ENCODE results near the gene TRAF7.

TRAF7 gene

DNA sequence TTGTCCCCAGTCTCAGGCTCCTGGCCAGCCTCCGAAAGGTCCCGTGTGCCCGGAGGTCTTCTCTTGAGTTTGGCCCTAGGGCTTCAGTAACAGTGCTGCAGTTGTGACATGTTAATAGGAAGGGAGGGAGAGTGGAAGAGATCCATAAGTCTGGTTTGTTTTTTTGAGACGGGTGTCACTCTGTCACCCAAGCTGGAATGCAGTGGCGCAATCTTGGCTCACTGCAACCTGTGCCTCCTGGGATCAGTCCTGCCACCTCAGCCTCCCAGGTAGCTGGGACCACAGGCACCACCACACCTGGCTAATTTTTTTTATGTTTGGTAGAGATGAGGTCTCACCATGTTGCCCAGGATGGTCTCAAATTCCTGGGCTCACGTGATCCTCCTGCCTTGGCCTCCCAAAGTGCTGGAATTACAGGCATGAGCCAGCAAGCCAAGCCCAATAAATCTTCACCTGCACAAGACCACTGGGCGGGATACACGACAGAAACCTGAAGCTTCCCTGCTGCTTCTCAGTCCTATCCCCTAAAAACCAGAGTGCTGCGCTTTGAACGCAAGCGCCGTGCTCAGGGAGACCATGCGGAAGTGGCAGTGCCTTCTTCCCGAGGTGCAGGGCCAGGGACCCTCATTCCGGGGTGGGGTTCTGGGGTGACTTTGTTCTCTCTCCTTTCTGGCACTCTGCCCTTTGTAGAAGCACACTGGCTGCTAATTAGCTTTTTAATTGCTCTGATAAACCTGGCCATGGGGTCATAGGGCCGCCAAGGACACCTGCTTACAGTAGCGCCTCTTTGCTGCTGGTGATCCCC is 10.9 kb downstream of the TRAF7 start:
- no peak for DNase-seq

DNA sequence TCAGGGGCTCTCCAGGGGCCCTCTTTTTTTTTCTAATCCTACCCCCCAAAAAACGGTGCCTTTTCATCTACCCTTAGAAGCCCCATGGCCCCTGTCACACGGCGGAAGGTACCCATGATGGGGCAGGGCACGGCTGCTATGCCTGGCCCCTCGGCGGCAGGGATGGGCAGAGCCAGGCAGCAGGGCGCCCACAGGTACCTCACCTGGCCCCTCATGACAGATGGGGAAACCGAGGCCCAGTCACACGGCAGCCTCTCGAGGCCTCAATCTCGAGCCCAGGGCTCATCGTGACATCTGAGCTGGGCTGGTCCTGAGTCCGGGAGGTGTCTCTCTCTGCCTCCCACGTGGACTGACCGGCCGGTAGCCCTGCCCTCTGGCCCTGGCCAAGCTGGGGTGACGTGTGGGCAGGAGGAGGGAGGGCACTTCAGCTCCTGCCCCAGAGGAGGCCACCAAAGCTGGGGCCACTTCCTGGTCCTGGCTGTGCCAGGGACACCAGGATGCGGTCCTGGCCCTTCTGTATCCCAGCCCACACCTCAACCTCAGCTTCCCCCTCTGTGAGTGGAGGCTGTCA is 11.6 kb downstream of the TRAF7 start:
- no peak for DNase-seq

DNA sequence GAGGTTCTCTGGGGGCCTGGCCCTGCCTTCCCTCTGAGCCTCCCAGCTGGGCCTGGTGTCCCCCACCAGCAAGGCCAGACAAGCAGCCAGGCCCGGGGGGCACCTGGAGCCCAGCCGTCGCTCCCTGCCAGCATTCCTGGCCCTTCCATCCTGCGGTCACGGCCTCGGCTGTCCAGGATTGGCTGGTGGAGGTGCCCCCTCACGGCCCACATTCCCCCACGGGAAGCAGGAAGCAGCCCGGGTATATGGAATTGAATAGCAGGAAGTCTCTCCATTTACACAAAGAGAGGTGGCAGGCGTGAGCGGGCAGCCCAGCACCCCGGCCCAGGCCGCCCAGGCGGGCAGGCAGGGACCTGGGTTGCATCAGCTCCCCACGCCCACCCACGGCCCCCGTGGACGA is 14.5 kb downstream of the TRAF7 start:
- DNase-seq, result no peak

DNA sequence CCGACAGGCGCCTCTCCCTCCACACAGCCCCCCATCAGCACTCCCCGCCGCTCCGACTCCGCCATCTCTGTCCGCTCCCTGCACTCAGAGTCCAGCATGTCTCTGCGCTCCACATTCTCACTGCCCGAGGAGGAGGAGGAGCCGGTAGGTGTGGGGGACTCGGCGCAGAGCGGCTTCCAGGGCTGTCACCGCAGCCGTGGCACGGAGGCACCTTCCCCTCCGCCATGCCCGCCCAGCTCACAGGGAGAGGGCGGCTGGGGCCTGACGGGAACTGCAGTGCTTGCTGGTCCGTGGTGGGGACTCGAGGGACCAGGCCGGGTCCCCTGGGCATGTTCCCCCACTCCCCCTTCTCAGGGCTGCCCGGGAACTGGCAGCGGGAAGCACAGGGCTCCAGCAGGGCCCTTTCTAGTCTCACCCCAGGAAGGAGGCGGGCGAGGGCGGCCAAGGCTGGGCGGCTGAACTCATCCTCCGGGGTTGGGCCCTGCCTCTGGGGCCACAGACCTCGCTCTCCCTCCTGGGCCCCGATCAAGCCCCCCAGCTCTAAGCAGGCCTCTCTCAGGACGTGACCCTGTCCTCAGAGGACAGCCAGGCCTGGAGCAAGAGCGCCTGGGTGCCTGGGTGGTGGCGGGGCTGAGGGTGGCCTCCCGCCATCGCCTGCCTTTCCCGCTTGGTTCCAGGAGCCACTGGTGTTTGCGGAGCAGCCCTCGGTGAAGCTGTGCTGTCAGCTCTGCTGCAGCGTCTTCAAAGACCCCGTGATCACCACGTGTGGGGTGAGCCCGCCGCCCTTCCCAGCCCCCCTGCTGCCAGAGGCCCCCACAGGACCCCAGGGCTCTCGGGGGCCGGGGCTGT is 15.2 kb downstream of the TRAF7 start:
- no peak for DNase-seq

DNA sequence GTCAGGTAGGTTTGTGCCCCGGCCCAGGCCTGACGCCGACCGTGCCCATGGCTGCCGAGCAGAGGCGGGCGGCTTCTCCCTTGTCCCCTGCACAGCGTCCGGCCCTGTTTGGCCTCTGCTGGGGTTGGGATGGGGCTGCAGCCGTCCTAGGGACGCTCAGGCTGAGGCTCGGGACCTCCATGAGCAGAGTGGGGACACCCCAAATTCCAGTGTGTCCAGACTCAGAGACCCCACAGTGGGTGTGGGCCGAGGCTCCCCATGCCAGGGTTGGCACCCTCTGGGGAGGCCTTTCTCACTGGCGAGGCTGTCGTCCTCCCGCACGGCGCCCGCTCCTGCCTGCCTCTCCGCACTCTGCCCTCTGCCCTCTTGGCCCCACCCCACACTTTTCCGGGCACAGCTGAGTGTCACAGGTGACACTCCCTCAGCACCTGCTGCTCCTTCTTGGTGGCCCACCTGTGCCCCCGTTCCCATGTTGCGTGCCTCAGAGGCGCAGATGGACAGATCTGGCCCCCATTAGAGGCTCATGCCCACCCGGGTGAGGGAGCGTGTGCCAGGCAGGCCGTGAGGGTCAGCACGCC is 16.1 kb downstream of the TRAF7 start:
- DNase-seq, result no peak

DNA sequence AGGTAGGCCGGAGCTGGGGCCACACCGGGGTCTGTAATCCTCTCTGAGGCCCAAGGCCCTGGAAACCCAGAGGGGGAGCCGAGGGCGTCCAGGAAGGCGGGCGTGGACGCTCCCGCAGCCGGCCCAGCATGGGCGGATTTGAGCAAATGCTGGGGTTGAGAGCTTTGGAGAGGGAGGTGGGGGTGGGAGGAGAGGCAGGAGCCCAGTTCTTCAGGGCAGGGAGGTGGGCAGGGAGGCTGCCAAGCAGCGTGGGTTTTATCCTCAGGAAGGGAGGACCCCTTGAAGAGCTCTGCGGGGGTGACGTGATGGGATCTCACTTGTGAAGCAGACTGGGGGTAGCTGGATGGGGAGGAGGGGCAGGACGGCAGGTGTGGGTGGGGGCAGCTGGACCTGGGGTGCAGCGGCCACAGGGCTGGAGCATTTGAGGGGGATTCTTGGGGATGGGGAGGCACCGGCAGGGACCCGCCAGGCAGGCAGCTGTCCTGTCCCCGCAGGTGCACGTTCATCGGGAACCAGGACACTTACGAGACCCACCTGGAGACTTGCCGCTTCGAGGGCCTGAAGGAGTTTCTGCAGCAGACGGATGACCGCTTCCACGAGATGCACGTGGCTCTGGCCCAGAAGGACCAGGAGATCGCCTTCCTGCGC is 17.2 kb downstream of the TRAF7 start:
- no peak for DNase-seq

DNA sequence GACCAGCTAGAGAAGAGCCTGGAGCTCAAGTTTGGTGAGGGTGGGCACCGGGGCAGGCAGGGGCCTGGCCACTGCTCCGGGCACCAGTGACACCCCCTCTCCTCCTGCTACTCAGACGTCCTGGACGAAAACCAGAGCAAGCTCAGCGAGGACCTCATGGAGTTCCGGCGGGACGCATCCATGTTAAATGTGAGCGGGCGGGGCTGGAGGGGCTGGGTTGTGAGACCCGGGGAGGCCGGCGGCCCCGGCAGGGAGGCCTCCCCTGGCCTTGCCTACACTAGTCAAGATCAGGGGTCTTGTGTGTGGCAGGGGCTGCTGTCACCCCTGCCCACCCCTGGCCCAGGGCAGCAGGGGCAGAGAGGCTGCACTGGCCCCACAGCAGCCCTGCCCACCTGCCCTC is 17.8 kb downstream of the TRAF7 start:
- DNase-seq, result no peak

DNA sequence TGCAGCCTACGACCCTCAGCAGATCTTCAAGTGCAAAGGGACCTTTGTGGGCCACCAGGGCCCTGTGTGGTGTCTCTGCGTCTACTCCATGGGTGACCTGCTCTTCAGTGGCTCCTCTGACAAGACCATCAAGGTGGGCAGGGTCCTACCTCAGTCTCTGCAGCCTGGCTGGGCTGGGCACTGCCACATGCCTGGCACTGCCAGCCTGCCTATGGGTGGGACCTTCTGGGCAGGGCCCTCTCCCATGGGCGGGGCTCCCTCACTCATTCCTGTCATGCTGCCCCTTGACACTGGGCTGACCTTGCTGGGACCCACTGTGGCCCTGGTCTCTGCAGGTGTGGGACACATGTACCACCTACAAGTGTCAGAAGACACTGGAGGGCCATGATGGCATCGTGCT is 18.3 kb downstream of the TRAF7 start:
- no peak for DNase-seq

DNA sequence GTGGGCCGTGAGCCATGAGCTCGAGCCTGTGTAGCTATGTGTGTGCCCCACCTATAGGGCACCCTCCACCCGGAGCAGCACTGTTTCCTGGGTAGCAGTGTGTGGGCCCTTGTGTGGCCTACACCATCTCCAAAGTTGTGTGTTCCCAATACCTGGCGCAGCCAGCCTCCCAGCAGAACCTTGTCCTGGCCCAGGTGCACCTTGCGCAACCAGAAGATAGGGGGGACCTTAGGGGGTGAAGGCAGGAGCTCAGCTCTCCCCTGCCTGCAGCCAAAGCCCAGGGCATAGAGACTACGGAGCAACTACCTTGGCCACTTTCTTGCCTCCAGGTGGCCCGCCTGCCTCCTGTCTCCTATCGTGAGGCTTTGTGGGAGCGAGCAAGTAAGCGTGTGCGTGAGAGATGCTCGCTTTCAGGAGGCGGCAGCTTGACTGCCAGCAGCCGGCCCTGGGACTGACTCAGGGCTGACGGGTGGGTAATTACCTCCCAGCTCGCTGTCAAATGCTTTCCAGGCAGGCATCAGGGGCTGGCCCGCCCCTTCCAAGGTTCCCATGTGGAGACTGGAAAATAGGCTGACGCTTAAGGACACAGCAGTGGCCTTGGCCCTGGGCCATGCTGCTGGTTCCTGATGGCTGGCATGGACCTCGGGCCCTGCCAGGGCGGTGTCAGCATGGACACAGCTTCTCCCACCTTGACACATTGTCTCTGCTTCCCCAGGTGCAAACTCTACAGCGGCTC is 19.0 kb downstream of the TRAF7 start:
- no peak for DNase-seq

DNA sequence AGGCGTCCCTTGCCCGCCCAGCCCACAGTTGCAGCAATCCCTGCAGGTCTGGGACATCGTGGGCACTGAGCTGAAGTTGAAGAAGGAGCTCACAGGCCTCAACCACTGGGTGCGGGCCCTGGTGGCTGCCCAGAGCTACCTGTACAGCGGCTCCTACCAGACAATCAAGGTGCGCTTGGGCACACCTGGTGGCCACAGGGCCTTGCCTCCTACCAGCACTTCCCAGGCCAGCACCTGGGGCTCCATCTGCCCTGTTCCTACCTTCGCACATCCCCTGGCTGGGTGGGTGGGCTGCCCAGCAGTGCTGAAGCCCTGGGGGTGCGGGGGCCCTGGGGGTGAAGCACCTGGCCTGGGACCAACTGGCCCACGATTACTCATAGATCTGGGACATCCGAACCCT is 19.9 kb downstream of the TRAF7 start:
- no peak for DNase-seq

DNA sequence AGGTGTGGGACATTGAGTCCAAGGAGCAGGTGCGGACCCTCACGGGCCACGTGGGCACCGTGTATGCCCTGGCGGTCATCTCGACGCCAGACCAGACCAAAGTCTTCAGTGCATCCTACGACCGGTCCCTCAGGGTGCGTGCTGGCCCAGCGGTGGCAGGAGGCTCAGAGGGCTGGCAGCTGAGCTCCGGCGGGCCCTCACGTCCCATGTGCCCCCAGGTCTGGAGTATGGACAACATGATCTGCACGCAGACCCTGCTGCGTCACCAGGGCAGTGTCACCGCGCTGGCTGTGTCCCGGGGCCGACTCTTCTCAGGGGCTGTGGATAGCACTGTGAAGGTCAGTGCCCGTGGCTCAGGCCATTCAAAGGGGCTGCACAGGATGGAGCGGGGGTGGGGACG is 20.5 kb downstream of the TRAF7 start:
- DNase-seq, result no peak

DNA sequence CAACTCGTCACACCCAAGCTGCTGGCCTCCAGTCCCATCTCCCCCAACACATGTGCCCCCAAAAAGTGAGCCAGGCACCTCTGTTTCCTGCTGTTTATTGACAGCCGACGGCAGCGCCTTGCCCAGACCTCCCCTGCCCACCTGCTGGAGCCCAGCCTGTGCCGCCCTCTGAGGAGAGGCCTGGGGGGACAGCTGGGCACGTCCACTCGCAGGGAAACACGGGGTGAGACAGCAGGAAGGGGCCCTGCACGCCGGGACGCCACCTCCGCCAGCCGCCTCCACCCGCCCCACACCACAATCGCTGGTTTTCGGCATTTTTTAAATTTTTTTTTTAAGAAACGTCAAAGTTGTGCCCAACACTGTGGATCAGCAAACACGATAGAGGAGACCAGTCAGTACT is 21.5 kb downstream of the TRAF7 start:
- DNase-seq, result no peak

DNA sequence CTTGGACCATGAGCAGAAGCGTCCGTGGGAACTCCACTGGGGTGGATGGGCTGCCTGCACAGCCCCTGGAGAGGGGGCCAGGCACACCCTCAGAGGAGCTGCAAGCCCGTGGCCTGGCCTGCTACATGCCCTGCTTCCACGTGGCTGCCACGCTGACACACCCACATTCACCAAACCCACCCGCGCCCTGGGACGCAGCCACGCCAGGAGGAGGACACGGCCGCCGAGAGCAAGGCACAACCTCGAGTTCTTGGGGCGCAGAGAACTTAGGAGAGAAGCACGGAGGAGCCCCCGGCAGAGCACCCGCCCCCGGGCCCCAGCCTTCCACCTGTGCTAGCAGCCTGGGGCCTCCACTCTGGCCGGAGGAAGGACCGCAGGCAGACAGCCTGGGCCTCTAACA is 22.0 kb downstream of the TRAF7 start:
- DNase-seq, result no peak

DNA sequence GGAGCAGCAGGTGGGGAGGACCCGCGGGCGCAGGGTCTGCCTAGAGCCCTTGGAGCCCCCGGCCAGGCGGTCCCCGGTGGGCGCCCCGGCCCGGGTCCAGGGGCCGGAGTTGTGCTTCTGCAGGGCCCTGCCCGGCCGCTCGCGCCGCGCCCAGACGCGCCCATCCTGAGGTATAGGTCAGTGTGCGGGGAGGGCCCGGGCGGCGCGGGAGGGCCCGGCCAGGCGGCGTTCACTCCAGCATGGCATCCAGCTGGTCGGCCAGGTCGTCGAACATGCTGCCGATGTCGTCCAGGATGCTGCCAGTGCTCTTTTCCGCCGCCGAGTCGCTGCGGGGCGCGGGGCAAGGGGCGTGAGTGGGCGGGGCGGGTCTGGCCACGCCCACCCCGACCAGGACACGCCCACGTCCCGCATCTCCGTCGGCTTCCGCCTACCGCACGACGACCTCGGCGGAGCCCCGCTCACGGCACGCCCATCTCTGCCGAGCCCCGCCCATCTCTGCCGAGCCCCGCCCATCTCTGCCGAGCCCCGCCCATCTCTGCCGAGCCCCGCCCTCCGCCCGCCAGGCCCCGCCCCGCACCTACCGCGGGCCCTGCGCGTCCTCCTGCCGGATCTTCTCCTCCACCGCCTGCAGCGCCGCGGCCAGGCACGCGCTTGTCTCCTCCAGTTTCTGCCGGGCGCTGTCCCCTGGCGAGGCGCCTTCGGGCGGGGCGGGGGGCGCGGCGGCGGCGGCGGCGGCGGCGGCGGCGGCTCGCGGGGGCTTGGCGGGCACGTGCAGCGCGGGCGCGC is 22.9 kb downstream of the TRAF7 start:
- DNase-seq, result no peak

DNA sequence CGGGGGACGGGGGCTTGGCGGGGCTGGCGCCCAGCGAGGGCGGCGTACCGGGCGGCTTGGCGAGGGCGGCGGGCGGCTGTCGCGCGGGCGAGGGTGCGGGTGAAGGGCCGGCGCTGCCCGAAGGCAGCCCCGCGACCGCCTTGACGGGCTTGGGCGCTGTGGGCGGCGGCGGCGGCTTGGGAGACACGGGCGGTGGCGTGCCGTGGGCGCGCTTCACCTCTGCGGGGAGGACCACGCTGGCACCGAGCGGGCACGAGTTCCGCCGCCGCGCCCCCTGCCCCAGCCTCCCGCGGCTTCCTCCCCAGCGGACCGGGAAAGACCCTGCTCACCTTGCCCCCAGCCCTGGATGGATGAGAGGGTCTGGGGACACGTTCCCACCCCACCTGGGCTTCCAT is 23.5 kb downstream of the TRAF7 start:
- no peak for DNase-seq

DNA sequence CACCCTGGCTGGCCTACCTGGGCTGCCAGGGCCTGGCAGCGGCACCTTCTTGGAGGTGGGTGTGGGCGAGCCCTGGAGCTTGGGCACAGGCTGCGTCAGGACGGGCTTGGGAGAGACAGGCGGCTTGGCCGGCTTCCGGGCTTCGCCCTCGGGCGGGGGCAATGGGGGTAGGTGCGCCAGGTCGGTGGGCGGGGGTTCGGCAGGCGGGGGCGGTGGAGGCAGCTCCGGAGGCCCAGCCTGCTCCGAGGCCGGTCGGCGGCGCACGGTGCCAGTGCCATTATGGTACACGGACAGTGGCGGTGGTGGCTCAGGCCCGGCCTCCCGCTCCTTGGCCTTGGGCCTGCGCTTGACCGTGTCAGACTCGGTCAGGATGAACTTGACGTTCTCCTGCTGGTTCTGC is 24.0 kb downstream of the TRAF7 start:
- no peak for DNase-seq

DNA sequence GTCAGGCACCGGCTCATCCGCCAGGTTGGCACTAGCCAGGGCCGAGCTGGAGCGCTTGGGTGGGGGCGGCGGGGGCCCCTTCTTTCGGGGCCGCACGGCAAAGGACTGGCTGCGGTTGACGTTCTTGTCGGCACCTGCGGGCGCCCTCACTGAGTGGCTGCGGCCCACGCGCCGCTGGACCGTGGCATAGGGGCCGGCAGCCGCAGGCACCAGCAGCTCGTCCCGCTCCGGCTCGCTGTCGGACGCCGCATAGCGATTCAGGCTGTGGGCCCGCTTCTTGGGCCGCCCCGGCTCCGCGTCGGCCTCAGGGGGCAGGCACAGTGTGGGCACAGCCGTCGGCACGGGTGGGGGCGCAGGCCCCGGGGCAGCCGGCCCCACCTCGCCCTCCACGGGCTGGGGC is 24.9 kb downstream of the TRAF7 start:
- DNase-seq, result no peak

DNA sequence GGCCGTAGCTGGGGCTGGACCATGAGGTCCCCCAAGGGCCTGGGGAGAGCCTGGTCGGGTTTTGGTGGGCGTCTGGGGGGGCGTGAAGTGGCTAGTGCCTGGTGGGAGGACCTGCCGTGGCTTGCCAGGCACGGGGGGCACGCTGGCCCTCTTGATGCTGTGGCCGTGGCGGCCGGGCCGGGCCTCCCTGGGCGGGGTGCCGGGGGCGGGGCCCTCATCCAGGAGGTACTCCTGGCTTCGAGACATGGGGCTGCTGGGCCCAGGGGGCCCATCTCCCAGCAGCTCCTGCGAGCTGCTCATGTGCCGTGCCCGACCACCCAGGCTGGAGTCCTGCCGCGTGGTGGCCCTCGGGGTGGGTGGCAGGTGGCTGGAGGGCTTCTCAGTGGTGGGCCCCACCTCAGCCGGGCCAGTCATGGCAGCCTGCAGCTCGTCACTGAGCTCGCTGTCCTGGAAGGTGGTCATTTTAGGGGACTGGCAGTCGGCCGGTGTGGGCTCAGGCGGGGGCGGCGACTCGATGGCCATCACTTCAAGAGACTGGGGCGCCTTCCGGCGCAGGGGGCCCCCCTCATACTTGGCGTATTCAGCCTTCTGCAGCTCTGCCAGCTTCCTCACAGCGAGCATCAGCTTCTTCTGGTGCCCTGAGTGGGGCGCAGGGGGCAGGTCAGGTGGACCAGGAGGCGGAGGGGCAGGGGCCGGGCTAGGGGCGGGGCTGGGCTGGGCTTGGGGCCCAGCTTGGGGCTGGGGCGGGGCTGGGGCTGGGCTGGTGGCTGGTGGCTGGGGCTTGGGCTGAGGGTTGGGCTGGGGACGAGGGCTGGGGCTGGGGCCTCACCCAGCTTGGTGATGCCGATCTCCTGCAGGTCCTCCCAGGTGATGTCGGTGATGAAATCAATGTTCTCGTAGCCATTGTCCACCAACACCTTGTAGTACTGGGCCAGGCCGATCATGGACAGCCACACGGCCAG is 25.7 kb downstream of the TRAF7 start:
- DNase-seq, result no peak

DNA sequence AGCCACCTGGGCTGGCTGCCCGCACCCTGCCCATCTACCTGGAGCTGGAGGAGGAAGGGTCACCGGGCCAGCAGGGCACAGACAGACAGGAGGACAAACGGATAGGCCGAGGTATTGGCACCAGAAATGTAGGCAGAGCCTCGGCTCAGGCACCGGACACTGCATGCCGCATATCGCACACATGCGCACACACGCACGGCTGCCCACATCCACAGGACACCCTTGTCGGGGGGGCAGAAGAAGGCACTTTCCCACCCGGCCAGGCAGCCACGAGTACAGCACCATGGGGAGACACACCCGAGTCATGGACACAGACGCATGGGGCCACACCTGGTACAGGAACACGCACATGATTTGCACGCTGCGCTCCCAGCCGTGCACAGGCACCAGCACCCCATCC is 26.4 kb downstream of the TRAF7 start:
- no peak for DNase-seq

DNA sequence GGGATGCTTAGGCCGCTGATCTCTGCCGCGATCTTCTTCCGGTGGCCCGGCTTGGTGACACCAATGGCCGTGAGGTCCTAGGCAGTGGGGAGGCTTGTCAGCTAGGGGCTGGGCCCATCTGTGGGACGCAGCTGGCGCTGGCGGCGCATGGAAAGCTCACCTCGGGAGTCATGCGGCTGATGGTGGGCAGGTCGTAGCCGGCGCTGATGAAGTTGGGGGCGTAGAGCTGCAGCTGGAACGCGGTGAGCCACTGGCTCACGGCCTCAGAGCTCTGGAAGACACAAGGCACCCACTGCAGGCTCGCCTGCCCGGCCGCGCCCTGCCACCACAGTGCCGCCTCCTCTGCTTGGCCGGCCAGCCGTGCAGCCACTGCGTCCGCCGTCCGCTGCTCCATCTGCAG is 28.1 kb downstream of the TRAF7 start:
- DNase-seq, result no peak

Measured in GOT3 (cell line).